AG04450 (cell line): Measurements from ENCODE around the gene RNU1-3. TPM values are rescaled to one million over a fixed set of nuclear protein-coding genes. Genes with fewer than 3 reads are reported as not detected.
"Not testable (repeated sequence)": the region's sequence is repeated elsewhere in the genome, so short reads cannot be mapped to it uniquely, and the experiment has no call there.

ENCODE experiments used
- CTCF ChIA-PET: fragments of 300-600, 350-600 bp; formaldehyde crosslinking; extraction: SDS; loops from one replicate; lab custom pipeline; 2022; ENCODE audit warnings: antibody characterized with exemption, inconsistent platforms; lab: Charles Lee
- POLR2A ChIA-PET: fragments of 350-600 bp; formaldehyde crosslinking; extraction: SDS; loops from one replicate; lab custom pipeline; 2021; ENCODE audit warnings: antibody characterized with exemption, inconsistent platforms; lab: Yijun Ruan, JAX
- DNase-seq: peaks from one replicate; pipeline ENCODE4 v3.0.0-alpha.2; 2011; ENCODE audit warnings: low read depth, low spot score
- H3K27ac ChIP-seq: one replicate; pipeline ENCODE4 v1.5.1; 2012; ENCODE audit warnings: low read depth, low read length, control low read depth
- H3K27me3 ChIP-seq: one replicate; pipeline ENCODE4 v1.6.0; 2012; ENCODE audit warnings: low read length; ENCODE audit not compliant: control insufficient read depth, insufficient read depth
- H3K4me3 ChIP-seq: 2 replicates; pipeline ENCODE4 v1.5.1; 2011; ENCODE audit warnings: mild to moderate bottlenecking, low read depth, low read length, control low read depth
- H3K9me3 ChIP-seq: 2 replicates; pipeline ENCODE4 v1.5.1; 2012; ENCODE audit warnings: low read length; ENCODE audit not compliant: control insufficient read depth, insufficient read depth
- polyA minus RNA-seq: library from RNA; depleted of rRNA, polyadenylated mRNA; stranded (reverse); fragments of >200 nt; gene quantifications from 2 replicates; pipeline ENCODE4 v1.2.3, GENCODE V29; 2011; rRNA and poly(A)+ RNA removed
- polyA plus RNA-seq: library from polyadenylated mRNA; depleted of rRNA; stranded (reverse); fragments of >200 nt; gene quantifications from 2 replicates; pipeline ENCODE4 v1.2.3, GENCODE V29; 2011; rRNA removed
- TF ChIP-seq, protein P1 (sequence below): IDR thresholded peaks from 2 replicates; pipeline ENCODE4 v1.5.1; 2011; ENCODE audit warnings: low read depth, low read length, control low read depth, inconsistent platforms

The RNU1-3 gene
- polyA plus RNA-seq (under 0.01 TPM in 1 of 2 replicates, not detected in the other), polyA minus RNA-seq (32,191 and 46,154 TPM in 2 replicates)

GRCh38 chr1:16666502-16667413 lies at the start of gene RNU1-3:
Gene RNU1-3, minus strand, starts transcription at chr1:16666948.
- H3K27me3 ChIP-seq, CTCF ChIA-PET, DNase-seq, H3K27ac ChIP-seq, H3K9me3 ChIP-seq, POLR2A ChIA-PET, H3K4me3 ChIP-seq: not testable (repeated sequence)

DNA sequence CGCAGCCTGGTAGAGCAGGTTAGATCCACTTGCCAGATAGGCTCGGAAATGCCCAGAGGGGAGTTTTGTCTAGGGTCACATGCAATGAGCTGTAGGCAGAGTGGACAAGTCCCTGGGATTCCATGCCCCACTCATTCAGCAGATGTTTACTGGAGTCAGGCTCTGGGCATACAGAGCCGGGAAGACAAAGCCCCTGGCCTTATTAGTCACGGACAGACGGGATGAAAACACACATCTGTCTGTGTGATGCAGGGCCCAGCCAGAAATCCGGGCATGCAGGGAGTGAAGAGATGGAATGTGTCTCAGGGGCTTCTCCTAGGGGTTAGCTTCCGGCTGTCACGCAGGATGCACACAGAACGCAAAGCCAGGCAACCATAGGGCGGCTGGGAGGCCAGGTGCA lies 46.7 kb upstream of the RNU1-3 start:
- CTCF ChIA-PET, H3K4me3 ChIP-seq, H3K27ac ChIP-seq, DNase-seq, H3K9me3 ChIP-seq, POLR2A ChIA-PET: not testable (repeated sequence)
- H3K27me3 ChIP-seq, result peaks cover 20% of the 10 kb centered on the region

- H3K27me3 ChIP-seq, result peaks cover 17% of the 10 kb centered on the region
- H3K27ac ChIP-seq, H3K9me3 ChIP-seq, POLR2A ChIA-PET, H3K4me3 ChIP-seq, CTCF ChIA-PET, DNase-seq: not testable (repeated sequence)
Measured at GRCh38 chr1:16712984-16713383, 46.2 kb upstream of the RNU1-3 start.

- CTCF ChIA-PET, H3K4me3 ChIP-seq, DNase-seq, POLR2A ChIA-PET, H3K9me3 ChIP-seq, H3K27ac ChIP-seq: not testable (repeated sequence)
- peaks cover 13% of the 10 kb centered on the region for H3K27me3 ChIP-seq
Measured at GRCh38 chr1:16712582-16712981, 45.8 kb upstream of the RNU1-3 start.

- H3K27ac ChIP-seq, DNase-seq, H3K4me3 ChIP-seq, CTCF ChIA-PET, POLR2A ChIA-PET, H3K27me3 ChIP-seq, H3K9me3 ChIP-seq: not testable (repeated sequence)
Measured at GRCh38 chr1:16712131-16712530, 45.4 kb upstream of the RNU1-3 start.

DNA sequence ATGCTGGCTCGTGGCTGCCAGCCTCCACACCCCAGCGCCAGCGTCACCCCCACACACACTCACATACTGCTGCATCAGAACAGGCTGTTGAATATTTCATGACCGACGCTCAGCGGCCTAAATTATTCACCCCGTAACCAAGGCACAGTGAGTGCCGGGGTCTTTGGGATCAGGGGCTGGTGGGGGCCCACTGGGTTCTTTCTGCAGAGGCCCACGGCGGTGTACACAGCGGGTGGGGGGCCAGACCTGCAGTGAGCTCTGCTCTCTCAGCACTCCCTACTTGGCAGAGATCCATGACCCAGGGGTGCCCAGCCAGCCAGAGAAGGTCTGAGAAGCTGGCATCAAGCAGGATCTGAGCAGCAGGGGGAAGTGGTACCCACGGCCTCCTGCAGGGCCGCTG lies 43.9 kb upstream of the RNU1-3 start:
- CTCF ChIA-PET, result interaction anchor here (1.0 to 1.1 kb wide), 2 partner anchors 90 to 98 kb away, joined by 3 to 4 read pairs; no protein-coding TSS in a partner anchor
- H3K27me3 ChIP-seq, H3K27ac ChIP-seq, H3K4me3 ChIP-seq, DNase-seq, POLR2A ChIA-PET, H3K9me3 ChIP-seq: not testable (repeated sequence)

GRCh38 chr1:16709659-16710087 lies 42.9 kb upstream of the RNU1-3 start:
- POLR2A ChIA-PET, H3K9me3 ChIP-seq, H3K4me3 ChIP-seq, H3K27me3 ChIP-seq, H3K27ac ChIP-seq, DNase-seq: not testable (repeated sequence)
- CTCF ChIA-PET, result interaction anchor here (0.7 to 1.2 kb wide), 8 partner anchors 8 to 190 kb away, joined by 3 to 6 read pairs (median 3); partner anchors contain the start of gene NBPF1
- TF ChIP-seq, protein P1, sequence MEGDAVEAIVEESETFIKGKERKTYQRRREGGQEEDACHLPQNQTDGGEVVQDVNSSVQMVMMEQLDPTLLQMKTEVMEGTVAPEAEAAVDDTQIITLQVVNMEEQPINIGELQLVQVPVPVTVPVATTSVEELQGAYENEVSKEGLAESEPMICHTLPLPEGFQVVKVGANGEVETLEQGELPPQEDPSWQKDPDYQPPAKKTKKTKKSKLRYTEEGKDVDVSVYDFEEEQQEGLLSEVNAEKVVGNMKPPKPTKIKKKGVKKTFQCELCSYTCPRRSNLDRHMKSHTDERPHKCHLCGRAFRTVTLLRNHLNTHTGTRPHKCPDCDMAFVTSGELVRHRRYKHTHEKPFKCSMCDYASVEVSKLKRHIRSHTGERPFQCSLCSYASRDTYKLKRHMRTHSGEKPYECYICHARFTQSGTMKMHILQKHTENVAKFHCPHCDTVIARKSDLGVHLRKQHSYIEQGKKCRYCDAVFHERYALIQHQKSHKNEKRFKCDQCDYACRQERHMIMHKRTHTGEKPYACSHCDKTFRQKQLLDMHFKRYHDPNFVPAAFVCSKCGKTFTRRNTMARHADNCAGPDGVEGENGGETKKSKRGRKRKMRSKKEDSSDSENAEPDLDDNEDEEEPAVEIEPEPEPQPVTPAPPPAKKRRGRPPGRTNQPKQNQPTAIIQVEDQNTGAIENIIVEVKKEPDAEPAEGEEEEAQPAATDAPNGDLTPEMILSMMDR, result peak; percentile 41

DNA sequence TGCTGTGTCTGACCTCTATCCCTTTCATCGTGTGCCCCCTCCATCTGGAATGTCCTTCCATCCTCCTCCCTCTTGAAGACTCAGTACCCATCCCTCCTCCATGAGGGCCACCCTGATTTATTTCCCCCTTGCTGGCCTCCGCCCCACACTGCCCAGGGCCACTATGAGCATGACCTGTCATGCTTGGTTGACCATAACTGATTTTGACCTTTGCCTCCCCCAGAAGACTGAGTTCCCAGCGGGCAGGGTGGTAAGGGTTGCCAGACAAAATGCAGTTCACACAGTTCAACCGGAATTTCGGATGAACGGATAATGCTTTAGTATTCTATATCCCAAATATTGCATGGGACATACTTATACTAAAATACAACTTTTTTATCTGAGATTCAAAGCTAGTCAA lies 42.0 kb upstream of the RNU1-3 start:
- DNase-seq, H3K9me3 ChIP-seq, H3K27ac ChIP-seq, H3K4me3 ChIP-seq, H3K27me3 ChIP-seq: not testable (repeated sequence)
- POLR2A ChIA-PET, result interaction anchor here (0.6 kb wide), 1 partner anchor 195 kb away, joined by 5 read pairs; the partner anchor contains the start of gene RNU1-1
- CTCF ChIA-PET, result interaction anchor here (0.6 to 1.2 kb wide), 9 partner anchors 9 to 750 kb away, joined by 3 to 6 read pairs (median 3); no protein-coding TSS in a partner anchor

GRCh38 chr1:16707130-16708093 lies 40.7 kb upstream of the RNU1-3 start:
- CTCF ChIA-PET, result interaction anchor here (0.6 to 2.3 kb wide), 7 partner anchors 10 to 98 kb away, joined by 3 to 8 read pairs (median 4); no protein-coding TSS in a partner anchor
- H3K4me3 ChIP-seq, H3K9me3 ChIP-seq, DNase-seq, POLR2A ChIA-PET, H3K27me3 ChIP-seq, H3K27ac ChIP-seq: not testable (repeated sequence)

- H3K9me3 ChIP-seq, H3K27me3 ChIP-seq, H3K4me3 ChIP-seq, DNase-seq, H3K27ac ChIP-seq: not testable (repeated sequence)
- ChIA-PET CTCF (interaction anchor here (1.0 to 2.3 kb wide), 3 partner anchors 11 to 94 kb away, joined by 3 to 8 read pairs (median 8); no protein-coding TSS in a partner anchor), POLR2A (interaction anchor here (0.7 kb wide), 1 partner anchor 440 kb away, joined by 3 read pairs; no protein-coding TSS in a partner anchor)
Measured at GRCh38 chr1:16706302-16706701, 39.6 kb upstream of the RNU1-3 start.
